Measurements from ENCODE around the gene ASXL1. TPM values are rescaled to one million over a fixed set of nuclear protein-coding genes. Genes with fewer than 3 reads are reported as not detected.

The ASXL1 gene
- 100 to 1,000 TPM; 129 to 137 TPM for total RNA-seq

- no peaks in the 10 kb centered on the region for H3K27me3 Mint-ChIP-seq
- CTCF ChIA-PET, result interaction anchor here (1.3 to 1.6 kb wide), 3 partner anchors 28 to 151 kb away, joined by 3 read pairs; no protein-coding TSS in a partner anchor
- ATAC-seq (peak; percentile 85), DNase-seq (peak; percentile 97)
- intact Hi-C loops (cut with micrococcal nuclease), result loop anchor here (2.0 kb wide), 1 partner anchor 151 kb away; the partner anchor contains the start of genes PLAGL2 and POFUT1
- H3K9me3 Mint-ChIP-seq, result no peaks in the 10 kb centered on the region
- H3K4me3 Mint-ChIP-seq, result peak within 1 kb of the TSS; percentile 96
- peaks cover 59% of the 10 kb centered on the region for H3K4me1 Mint-ChIP-seq (ENCODE audit: low read depth)
- TF ChIP-seq, protein P1, sequence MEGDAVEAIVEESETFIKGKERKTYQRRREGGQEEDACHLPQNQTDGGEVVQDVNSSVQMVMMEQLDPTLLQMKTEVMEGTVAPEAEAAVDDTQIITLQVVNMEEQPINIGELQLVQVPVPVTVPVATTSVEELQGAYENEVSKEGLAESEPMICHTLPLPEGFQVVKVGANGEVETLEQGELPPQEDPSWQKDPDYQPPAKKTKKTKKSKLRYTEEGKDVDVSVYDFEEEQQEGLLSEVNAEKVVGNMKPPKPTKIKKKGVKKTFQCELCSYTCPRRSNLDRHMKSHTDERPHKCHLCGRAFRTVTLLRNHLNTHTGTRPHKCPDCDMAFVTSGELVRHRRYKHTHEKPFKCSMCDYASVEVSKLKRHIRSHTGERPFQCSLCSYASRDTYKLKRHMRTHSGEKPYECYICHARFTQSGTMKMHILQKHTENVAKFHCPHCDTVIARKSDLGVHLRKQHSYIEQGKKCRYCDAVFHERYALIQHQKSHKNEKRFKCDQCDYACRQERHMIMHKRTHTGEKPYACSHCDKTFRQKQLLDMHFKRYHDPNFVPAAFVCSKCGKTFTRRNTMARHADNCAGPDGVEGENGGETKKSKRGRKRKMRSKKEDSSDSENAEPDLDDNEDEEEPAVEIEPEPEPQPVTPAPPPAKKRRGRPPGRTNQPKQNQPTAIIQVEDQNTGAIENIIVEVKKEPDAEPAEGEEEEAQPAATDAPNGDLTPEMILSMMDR (IDR thresholded peaks at IDR 0.05), result no peak
- H3K27ac Mint-ChIP-seq, result peak within 1 kb of the TSS; percentile 100
- POLR2A ChIA-PET, result interaction anchor here (0.9 to 6.5 kb wide), 12 partner anchors 9 to 154 kb away, joined by 3 to 47 read pairs (median 6); partner anchors contain the start of gene KIF3B
- H3K36me3 Mint-ChIP-seq (ENCODE audit: low read depth), result peaks cover 31% of the 10 kb centered on the region
Observed at GRCh38 chr20:32357869-32358631, at the start of gene ASXL1. ASXL1 (plus strand) TSS chr20:32358331; CDS start chr20:32358776, 445 bp downstream.

GRCh38 chr20:32312718-32313424, 45.3 kb upstream of the ASXL1 start:
- TF ChIP-seq, protein P1 (IDR thresholded peaks at IDR 0.05), result no peak
- intact Hi-C loops (cut with micrococcal nuclease), result no loop called here
- ATAC-seq (no peak), DNase-seq (no peak)
- CTCF ChIA-PET, result no interaction called here
- peak overlapping the region; percentile 67 for H3K27ac Mint-ChIP-seq
- H3K4me3 Mint-ChIP-seq, result no peak overlapping the region
- H3K9me3 Mint-ChIP-seq, result no peaks in the 10 kb centered on the region
- POLR2A ChIA-PET, result interaction anchor here (0.7 kb wide), 1 partner anchor 43 kb away, joined by 4 read pairs; no protein-coding TSS in a partner anchor
- peaks cover 59% of the 10 kb centered on the region for H3K36me3 Mint-ChIP-seq (ENCODE audit: low read depth)
- peaks cover 9% of the 10 kb centered on the region for H3K4me1 Mint-ChIP-seq (ENCODE audit: low read depth)
- H3K27me3 Mint-ChIP-seq, result no peaks in the 10 kb centered on the region

GRCh38 chr20:32314768-32315167, 43.4 kb upstream of the ASXL1 start:
- ChIA-PET CTCF (no interaction called here), POLR2A (no interaction called here)
- ATAC-seq (no peak), DNase-seq (no peak)
- TF ChIP-seq, protein P1 (IDR thresholded peaks at IDR 0.05), result no peak
- intact Hi-C loops (cut with micrococcal nuclease), result no loop called here
- H3K9me3 Mint-ChIP-seq, result no peaks in the 10 kb centered on the region
- peak overlapping the region; percentile 9 for H3K27ac Mint-ChIP-seq
- H3K36me3 Mint-ChIP-seq (ENCODE audit: low read depth), result peaks cover 65% of the 10 kb centered on the region
- H3K27me3 Mint-ChIP-seq, result no peaks in the 10 kb centered on the region
- no peak overlapping the region for H3K4me3 Mint-ChIP-seq
- peaks cover 13% of the 10 kb centered on the region for H3K4me1 Mint-ChIP-seq (ENCODE audit: low read depth)

GRCh38 chr20:32315399-32315798, 42.7 kb upstream of the ASXL1 start:
- CTCF ChIA-PET, result interaction anchor here (0.7 to 1.6 kb wide), 2 partner anchors 22 to 31 kb away, joined by 3 to 5 read pairs; no protein-coding TSS in a partner anchor
- DNase-seq (no peak), ATAC-seq (no peak)
- H3K9me3 Mint-ChIP-seq, result no peaks in the 10 kb centered on the region
- H3K4me1 Mint-ChIP-seq (ENCODE audit: low read depth), result peaks cover 13% of the 10 kb centered on the region
- H3K27me3 Mint-ChIP-seq, result no peaks in the 10 kb centered on the region
- TF ChIP-seq, protein P1 (IDR thresholded peaks at IDR 0.05), result no peak
- no peak overlapping the region for H3K4me3 Mint-ChIP-seq
- intact Hi-C loops (cut with micrococcal nuclease), result no loop called here
- H3K36me3 Mint-ChIP-seq (ENCODE audit: low read depth), result peaks cover 61% of the 10 kb centered on the region
- H3K27ac Mint-ChIP-seq, result peak overlapping the region; percentile 44
- POLR2A ChIA-PET, result interaction anchor here (1.5 kb wide), 1 partner anchor 17 kb away, joined by 4 read pairs; no protein-coding TSS in a partner anchor
